Choroid plexus epithelial cell (primary cell): ENCODE data around the gene MT1H.

ENCODE experiments used
- DNase-seq: peaks from one replicate; pipeline ENCODE4 v3.0.0-alpha.2; 2010; ENCODE audit warnings: low read depth
- H3K4me3 ChIP-seq: 2 replicates; pipeline ENCODE4 v1.5.1; 2011; ENCODE audit warnings: low read depth, mild to moderate bottlenecking, control low read depth, low read length, moderate library complexity
- CTCF ChIP-seq: conservative IDR thresholded peaks from 2 replicates; pipeline ENCODE4 v1.5.1; 2011; ENCODE audit warnings: low read depth, mild to moderate bottlenecking, control low read depth, inconsistent platforms, low read length, moderate library complexity

Gene MT1H

GRCh38 chr16:56702836-56703235 is 33.2 kb downstream of the MT1H start:
- no peak overlapping the region for H3K4me3 ChIP-seq
- no peak for DNase-seq
- no peak for TF ChIP-seq CTCF

GRCh38 chr16:56708525-56709442 is 39.2 kb downstream of the MT1H start:
- DNase-seq: no peak
- no peak for TF ChIP-seq CTCF
- no peak overlapping the region for H3K4me3 ChIP-seq

- no peak for DNase-seq
- TF ChIP-seq CTCF: no peak
- H3K4me3 ChIP-seq: no peak overlapping the region
Measured at GRCh38 chr16:56709443-56710040, 39.9 kb downstream of the MT1H start.

- no peak overlapping the region for H3K4me3 ChIP-seq
- DNase-seq: no peak
- no peak for TF ChIP-seq CTCF
Measured at GRCh38 chr16:56710181-56710737, 40.6 kb downstream of the MT1H start.

- DNase-seq: no peak
- no peak overlapping the region for H3K4me3 ChIP-seq
- TF ChIP-seq CTCF: no peak
Measured at GRCh38 chr16:56711862-56712261, 42.2 kb downstream of the MT1H start.

GRCh38 chr16:56713794-56714193 is 44.2 kb downstream of the MT1H start:
- no peak overlapping the region for H3K4me3 ChIP-seq
- DNase-seq: no peak
- TF ChIP-seq CTCF: no peak
